Adrenal gland (tissue), 12 donors: Measurements from ENCODE around the gene B4GALNT1. TPM values are rescaled to one million over a fixed set of nuclear protein-coding genes. Genes with fewer than 3 reads are reported as not detected.
"Not testable (repeated sequence)": the region's sequence is repeated elsewhere in the genome, so short reads cannot be mapped to it uniquely, and the experiment has no call there.

ENCODE experiments used
- DNase-seq, 7 donors: peaks; one replicate each; pipeline ENCODE4 v3.0.0-alpha.2; 2019 to 2020
- H3K27ac ChIP-seq, 5 donors: fragments of 200-600 bp; sonication (generic) in 4 of 5; 1 replicate in 3 of 5; 2 replicates in 2 of 5; pipeline versions ENCODE4 v1.5.1 to v1.8.0; 2016 to 2020; ENCODE audit warnings: mild to moderate bottlenecking in 1 of 5
- H3K27me3 ChIP-seq: fragments of 200-600 bp; 2 replicates; pipeline ENCODE4 v1.8.0; 2021
- H3K36me3 ChIP-seq, 2 donors: fragments of 200-600 bp; replicated peaks in 1 of 2; 1 replicate in 1 of 2; 2 replicates in 1 of 2; pipeline versions ENCODE4 v1.5.1 to v1.8.0; 2018 to 2022
- H3K4me1 ChIP-seq, 2 donors: fragments of 200-600 bp; replicated peaks in 1 of 2; 1 replicate in 1 of 2; 2 replicates in 1 of 2; pipeline versions ENCODE4 v1.5.1 to v1.8.0; 2018 to 2021
- H3K4me3 ChIP-seq, 4 donors: fragments of 200-600 bp; sonication (generic) in 3 of 4; one replicate each; pipeline ENCODE4 v1.5.1; 2016 to 2018
- H3K9me3 ChIP-seq, 3 donors: fragments of 200-600 bp; sonication (generic) in 1 of 3; replicated peaks in 1 of 3; 1 replicate in 2 of 3; 2 replicates in 1 of 3; pipeline versions ENCODE4 v1.5.1 to v1.8.0; 2016 to 2021
- POLR2A ChIP-seq, 2 donors: fragments of 450-650 bp; IDR thresholded peaks; one replicate each; pipeline ENCODE4 v1.6.1; 2017; ENCODE audit warnings: antibody characterized with exemption in 2 of 2, mild to moderate bottlenecking in 2 of 2, moderate library complexity in 1 of 2
- WGBS, 4 donors: extraction: QIAGEN DNeasy Blood & Tissue Kit in 2 of 4; methylation state at CpG; one replicate each; pipeline versions ENCODE4 v1.1.5 to v1.1.7; 2013 to 2017; 5-methylcytosine and 5-hydroxymethylcytosine counted together
- intact Hi-C, 2 donors: fragments of 100-400 bp; cut with DNase I; formaldehyde crosslinking; loops; one replicate each; pipeline versions ENCODE4 v1.14.1 to v1.15.0; 2022 to 2023
- polyA plus RNA-seq, 3 donors: library from polyadenylated mRNA; stranded (reverse); fragments of 200-250 nt in 2 of 3; fragments of 350-450 nt in 1 of 3; fragmentation: Illumina TruSeq in 1 of 3; extraction: RNeasy Lipid Tissue Mini Kit (QIAGEN cat#74804) in 1 of 3; gene quantifications; one replicate each; pipeline ENCODE4 v1.2.3, GENCODE V29; 2013 to 2014
- total RNA-seq, 9 donors: library from RNA; depleted of rRNA in 4 of 9; stranded (reverse); fragments of >200 nt in 4 of 9; fragments of 120-200 nt in 1 of 9; fragmentation: NEBNext Ultra II Directional in 1 of 9; extraction: Animal tissue kit (Norgen Biotek cat#: 25700) in 1 of 9; gene quantifications; one replicate each; pipeline versions ENCODE4 v1.1.0 to v1.2.4, GENCODE V29; 2013 to 2023
- TF ChIP-seq, protein P1 (sequence below), 6 experiments: fragments of 450-650 bp in 4 of 6; fragments of 200-600 bp in 2 of 6; sonication (generic) in 1 of 6; IDR thresholded peaks; 1 replicate in 5 of 6; 2 replicates in 1 of 6; pipeline versions ENCODE4 v1.5.1 to v1.8.0; 2016 to 2021; ENCODE audit warnings: antibody characterized with exemption in 6 of 6, mild to moderate bottlenecking in 2 of 6, moderate library complexity in 1 of 6
- donor health status: healthy with polysubstance abuse.
- donor health status: Bipolar disorder and iron deficiency.
- donor health status: DM: yes; HTN: yes; CAD: no.
- donor health status: DM: no; HTN: no; CAD: no.
- donor health status: DM: no; HTN: no; CAD: no.
- donor health status: DM: yes; HTN: yes; CAD: no.

Gene B4GALNT1
- total and polyA plus RNA-seq, 12 donors, result 0.17 to 7.4 (median 1.2) TPM

DNA sequence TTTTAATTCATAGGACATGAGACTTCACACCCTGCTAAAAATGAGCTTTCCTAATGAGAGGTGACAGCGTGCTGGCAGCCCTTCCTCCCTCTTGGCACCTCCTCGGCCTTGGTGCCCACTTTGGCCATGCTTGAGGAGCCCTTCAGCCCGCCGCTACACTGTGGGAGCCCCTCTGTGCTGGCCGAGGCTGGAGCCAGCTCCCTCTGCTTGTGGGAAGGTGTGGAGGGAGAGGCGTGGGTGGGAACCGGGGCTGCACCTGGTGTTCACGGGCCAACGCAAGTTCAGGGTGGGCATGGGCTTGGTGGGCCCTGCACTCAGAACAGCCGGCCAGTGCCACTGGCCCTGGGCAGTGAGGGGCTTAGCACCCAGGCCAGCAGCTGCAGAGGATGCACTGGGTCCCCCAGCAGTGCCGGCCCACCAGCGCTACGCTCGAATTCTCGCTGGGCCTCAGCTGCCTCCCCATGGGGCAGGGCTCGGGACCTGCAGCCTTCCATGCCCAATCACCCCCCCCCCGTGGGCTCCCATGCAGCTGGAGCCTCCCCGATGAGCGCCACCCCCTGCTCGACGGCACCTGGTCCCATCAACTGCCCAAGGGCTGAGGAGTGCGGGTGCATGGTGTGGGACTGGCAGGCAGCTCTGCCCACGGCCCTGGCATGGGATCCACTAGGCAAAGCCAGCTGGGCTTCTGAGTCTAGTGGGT lies 22.7 kb upstream of the B4GALNT1 start:
- DNase-seq, result no peak
- Histone ChIP-seq H3K4me1 (no peaks in the 10 kb centered on the region), H3K36me3 (no peaks in the 10 kb centered on the region), H3K27me3 (no peaks in the 10 kb centered on the region), H3K27ac (no peak overlapping the region), H3K9me3 (no peaks in the 10 kb centered on the region), H3K4me3 (no peak overlapping the region)
- intact Hi-C loops, result no loop called here
- 66 to 82% (median 78%) methylated on average over 3 to 23 of the region's 23 CpGs for WGBS, 4 donors
- no peak for TF ChIP-seq POLR2A (IDR thresholded peaks at IDR 0.05)

DNA sequence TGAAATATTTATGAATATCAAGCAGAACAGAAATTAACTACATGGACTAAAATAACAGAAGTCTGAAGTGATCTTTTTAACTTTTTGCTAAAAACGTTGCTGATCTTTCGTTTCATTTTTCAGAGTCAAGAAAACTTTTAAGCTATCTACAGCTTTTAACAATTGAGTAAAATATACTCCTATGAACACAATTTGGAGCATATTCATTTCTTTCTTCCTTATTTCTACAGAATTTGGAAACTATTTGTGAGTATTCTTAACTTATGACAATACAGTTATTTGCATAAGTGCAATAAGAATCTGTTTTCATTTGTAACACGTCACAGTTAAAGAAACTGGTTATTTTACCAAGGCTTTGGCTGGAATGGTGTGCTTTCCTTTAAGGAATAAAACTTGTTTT lies 21.0 kb upstream of the B4GALNT1 start:
- H3K36me3 ChIP-seq, result no peaks in the 10 kb centered on the region
- no peaks in the 10 kb centered on the region for H3K27me3 ChIP-seq
- TF ChIP-seq POLR2A (IDR thresholded peaks at IDR 0.05), result no peak
- TF ChIP-seq, protein P1, sequence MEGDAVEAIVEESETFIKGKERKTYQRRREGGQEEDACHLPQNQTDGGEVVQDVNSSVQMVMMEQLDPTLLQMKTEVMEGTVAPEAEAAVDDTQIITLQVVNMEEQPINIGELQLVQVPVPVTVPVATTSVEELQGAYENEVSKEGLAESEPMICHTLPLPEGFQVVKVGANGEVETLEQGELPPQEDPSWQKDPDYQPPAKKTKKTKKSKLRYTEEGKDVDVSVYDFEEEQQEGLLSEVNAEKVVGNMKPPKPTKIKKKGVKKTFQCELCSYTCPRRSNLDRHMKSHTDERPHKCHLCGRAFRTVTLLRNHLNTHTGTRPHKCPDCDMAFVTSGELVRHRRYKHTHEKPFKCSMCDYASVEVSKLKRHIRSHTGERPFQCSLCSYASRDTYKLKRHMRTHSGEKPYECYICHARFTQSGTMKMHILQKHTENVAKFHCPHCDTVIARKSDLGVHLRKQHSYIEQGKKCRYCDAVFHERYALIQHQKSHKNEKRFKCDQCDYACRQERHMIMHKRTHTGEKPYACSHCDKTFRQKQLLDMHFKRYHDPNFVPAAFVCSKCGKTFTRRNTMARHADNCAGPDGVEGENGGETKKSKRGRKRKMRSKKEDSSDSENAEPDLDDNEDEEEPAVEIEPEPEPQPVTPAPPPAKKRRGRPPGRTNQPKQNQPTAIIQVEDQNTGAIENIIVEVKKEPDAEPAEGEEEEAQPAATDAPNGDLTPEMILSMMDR (IDR thresholded peaks at IDR 0.05), result no peak
- no peak overlapping the region for H3K27ac ChIP-seq
- no peak overlapping the region for H3K4me3 ChIP-seq
- 49 to 58% (median 53%) methylated on average over 3 of the region's 3 CpGs for WGBS, 4 donors
- no peaks in the 10 kb centered on the region for H3K9me3 ChIP-seq
- no peak for DNase-seq
- no peaks in the 10 kb centered on the region for H3K4me1 ChIP-seq
- intact Hi-C loops, result no loop called here

DNA sequence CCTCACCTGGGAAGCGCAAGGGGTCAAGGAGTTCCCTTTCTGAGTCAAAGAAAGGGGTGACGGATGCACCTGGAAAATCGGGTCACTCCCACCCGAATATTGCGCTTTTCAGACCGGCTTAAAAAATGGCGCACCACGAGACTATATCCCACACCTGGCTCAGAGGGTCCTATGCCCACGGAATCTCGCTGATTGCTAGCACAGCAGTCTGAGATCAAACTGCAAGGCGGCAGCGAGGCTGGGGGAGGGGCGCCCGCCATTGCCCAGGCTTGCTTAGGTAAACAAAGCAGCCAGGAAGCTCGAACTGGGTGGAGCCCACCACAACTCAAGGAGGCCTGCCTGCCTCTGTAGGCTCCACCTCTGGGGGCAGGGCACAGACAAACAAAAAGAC lies 13.7 kb upstream of the B4GALNT1 start:
- H3K4me3 ChIP-seq, H3K9me3 ChIP-seq, DNase-seq, H3K27ac ChIP-seq, H3K27me3 ChIP-seq, H3K36me3 ChIP-seq, H3K4me1 ChIP-seq, intact Hi-C loops: not testable (repeated sequence)
- 82 to 91% (median 90%) methylated on average over 6 to 9 of the region's 15 CpGs; no CpG with 5 or more reads in 1 of the 4 donors for WGBS, 4 donors

DNA sequence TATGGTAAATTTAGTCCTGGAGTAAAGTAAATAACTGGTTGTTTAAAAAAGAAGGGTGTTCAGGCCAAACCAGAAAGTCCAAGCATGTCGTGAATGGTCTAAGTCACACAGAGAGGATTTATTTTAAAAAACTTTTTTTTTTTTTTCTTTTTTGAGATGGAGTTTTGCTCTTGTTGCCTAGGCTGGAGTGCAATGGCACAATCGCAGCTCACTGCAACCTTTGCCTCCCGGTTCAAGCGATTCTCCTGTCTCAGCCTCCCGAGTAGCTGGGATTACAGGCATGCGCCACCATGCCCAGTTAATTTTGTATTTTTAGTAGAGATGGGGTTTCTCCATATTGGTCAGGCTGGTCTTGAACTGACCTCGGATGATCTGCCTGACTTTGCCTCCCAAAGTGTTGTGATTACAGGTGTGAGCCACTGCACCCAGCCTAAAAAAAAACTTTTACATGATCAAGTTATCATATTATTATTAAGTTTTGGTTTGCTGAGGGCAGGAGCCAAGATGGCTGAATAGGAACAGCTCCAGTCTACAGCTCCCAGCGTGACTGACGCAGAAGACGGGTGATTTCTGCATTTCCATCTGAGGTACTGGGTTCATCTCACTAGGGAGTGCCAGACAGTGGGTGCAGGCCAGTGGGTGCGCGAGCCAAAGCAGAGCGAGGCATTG lies 13.1 kb upstream of the B4GALNT1 start:
- H3K27me3 ChIP-seq, intact Hi-C loops, H3K4me1 ChIP-seq, DNase-seq, H3K27ac ChIP-seq, H3K4me3 ChIP-seq, H3K9me3 ChIP-seq, H3K36me3 ChIP-seq: not testable (repeated sequence)
- WGBS, 4 donors, result 64 to 70% (median 67%) methylated on average over 10 to 13 of the region's 13 CpGs

DNA sequence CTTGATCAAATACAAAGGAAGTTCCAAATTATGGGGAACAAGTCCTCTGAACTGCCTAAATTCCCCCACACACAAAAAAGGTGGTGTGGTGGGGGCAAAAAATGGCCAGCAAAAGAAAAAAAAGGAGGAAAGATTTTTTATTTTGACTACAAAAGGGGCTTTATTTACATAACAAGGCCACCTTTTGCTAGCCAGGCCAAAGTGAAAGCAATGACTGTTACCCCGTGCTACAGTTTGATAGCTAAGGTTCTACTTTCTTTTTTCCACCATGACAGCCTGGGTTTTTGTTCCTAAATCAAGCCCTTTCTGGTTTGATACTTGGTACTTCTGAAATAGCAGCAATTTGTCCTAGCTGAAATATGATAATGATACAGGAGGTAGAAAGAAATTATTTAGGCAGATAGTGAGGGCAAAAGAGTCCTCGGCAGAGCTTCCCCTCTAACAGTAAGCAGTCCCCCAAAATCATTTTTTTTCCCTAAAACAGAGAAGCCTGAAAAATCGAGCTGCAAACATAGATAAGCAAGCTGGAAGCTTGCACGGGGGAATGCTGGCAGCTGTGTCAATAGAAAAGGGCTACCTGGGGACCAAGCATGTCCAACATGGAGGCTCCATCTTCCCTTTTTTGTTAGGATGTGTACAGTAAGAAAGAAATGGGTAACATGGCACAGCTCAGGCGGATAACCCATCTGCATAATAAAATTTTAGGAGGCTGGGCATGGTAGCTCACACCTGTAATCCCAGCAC lies 8.9 kb upstream of the B4GALNT1 start:
- peak in 1 of 7 donors; percentile 3 for DNase-seq
- H3K27ac ChIP-seq, result no peak overlapping the region
- H3K4me3 ChIP-seq, result no peak overlapping the region
- no peaks in the 10 kb centered on the region for H3K9me3 ChIP-seq
- no peaks in the 10 kb centered on the region for H3K36me3 ChIP-seq
- 45 to 63% (median 50%) methylated on average over 5 of the region's 5 CpGs for WGBS, 4 donors
- H3K4me1 ChIP-seq, result no peaks in the 10 kb centered on the region
- TF ChIP-seq POLR2A (IDR thresholded peaks at IDR 0.05), result no peak
- TF ChIP-seq, protein P1 (IDR thresholded peaks at IDR 0.05), result no peak
- H3K27me3 ChIP-seq, result peaks cover 20% of the 10 kb centered on the region
- intact Hi-C loops, result no loop called here
